GM12864 (cell line): Measurements from ENCODE around the gene DCTD.

ENCODE experiments used
- DNase-seq: peaks from one replicate; pipeline ENCODE4 v3.0.0-alpha.2; 2011; ENCODE audit warnings: low read depth
- H3K4me3 ChIP-seq: 2 replicates; pipeline ENCODE4 v1.5.1; 2011; ENCODE audit warnings: mild to moderate bottlenecking, low read depth, low read length, control low read depth
- CTCF ChIP-seq: IDR thresholded peaks from 2 replicates; pipeline ENCODE4 v1.5.1; 2011; ENCODE audit warnings: low read depth, mild to moderate bottlenecking, moderate library complexity, low read length, control low read depth, inconsistent platforms; ENCODE audit errors: missing control alignments

Gene DCTD

GRCh38 chr4:182856862-182857261, 60.3 kb downstream of the DCTD start:
- DNase-seq, result no peak
- no peak for TF ChIP-seq CTCF
- H3K4me3 ChIP-seq, result no peak overlapping the region

- no peak overlapping the region for H3K4me3 ChIP-seq
- no peak for TF ChIP-seq CTCF
- no peak for DNase-seq
Observed at GRCh38 chr4:182855877-182856276, 61.3 kb downstream of the DCTD start.

- TF ChIP-seq CTCF, result no peak
- H3K4me3 ChIP-seq, result no peak overlapping the region
- DNase-seq, result no peak
Observed at GRCh38 chr4:182855312-182855711, 61.9 kb downstream of the DCTD start.

GRCh38 chr4:182854466-182854865, 62.7 kb downstream of the DCTD start:
- no peak for DNase-seq
- H3K4me3 ChIP-seq, result no peak overlapping the region
- TF ChIP-seq CTCF, result no peak

- DNase-seq, result no peak
- no peak for TF ChIP-seq CTCF
- no peak overlapping the region for H3K4me3 ChIP-seq
Observed at GRCh38 chr4:182853731-182854330, 63.4 kb downstream of the DCTD start.

- no peak overlapping the region for H3K4me3 ChIP-seq
- TF ChIP-seq CTCF, result no peak
- no peak for DNase-seq
Observed at GRCh38 chr4:182848685-182849084, 68.5 kb downstream of the DCTD start.
